ENCODE results near the gene TRMT10A.

The TRMT10A gene

DNA sequence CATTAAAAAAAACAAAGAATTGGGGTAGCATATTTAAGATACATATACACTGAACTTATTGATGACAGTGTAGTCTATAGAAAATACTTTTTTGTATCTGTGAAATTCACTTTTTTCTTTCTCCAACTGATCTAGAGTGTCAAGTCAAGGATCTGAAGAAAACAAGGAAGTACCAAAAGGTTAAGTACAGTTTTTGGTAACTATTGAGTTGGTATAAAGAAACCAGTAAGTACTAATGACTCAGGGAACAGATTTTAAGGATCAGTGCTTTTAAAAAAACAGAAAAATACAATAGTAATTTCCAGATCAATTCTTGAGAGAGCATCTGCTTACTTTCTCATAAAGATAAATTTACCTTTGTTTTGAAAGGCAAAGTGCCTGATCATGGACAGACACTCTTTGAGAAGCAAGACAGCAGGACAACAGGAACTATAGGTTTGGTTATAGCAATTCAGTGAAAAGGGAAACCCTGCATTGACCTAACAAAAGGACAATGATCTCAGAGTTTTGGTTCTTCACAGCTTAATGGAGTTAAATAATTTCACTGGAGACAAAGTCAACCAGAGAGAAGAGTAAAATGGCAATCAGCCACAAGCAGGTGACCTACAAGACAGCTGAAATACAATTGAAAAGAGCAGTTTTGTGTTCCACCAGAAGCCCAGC, 23.4 kb downstream of the TRMT10A start:
- H3K4me3 ChIP-seq (ENCODE audit: low read depth, low read length, poor library complexity, severe bottlenecking): no peak overlapping the region
- H3F3A ChIP-seq (ENCODE audit: insufficient read depth, low read length): no peaks in the 10 kb centered on the region
- TF ChIP-seq EZH2 (IDR thresholded peaks at IDR 0.05; ENCODE audit: borderline replicate concordance, low read length): no peak
- TF ChIP-seq, protein P1, sequence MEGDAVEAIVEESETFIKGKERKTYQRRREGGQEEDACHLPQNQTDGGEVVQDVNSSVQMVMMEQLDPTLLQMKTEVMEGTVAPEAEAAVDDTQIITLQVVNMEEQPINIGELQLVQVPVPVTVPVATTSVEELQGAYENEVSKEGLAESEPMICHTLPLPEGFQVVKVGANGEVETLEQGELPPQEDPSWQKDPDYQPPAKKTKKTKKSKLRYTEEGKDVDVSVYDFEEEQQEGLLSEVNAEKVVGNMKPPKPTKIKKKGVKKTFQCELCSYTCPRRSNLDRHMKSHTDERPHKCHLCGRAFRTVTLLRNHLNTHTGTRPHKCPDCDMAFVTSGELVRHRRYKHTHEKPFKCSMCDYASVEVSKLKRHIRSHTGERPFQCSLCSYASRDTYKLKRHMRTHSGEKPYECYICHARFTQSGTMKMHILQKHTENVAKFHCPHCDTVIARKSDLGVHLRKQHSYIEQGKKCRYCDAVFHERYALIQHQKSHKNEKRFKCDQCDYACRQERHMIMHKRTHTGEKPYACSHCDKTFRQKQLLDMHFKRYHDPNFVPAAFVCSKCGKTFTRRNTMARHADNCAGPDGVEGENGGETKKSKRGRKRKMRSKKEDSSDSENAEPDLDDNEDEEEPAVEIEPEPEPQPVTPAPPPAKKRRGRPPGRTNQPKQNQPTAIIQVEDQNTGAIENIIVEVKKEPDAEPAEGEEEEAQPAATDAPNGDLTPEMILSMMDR (IDR thresholded peaks at IDR 0.05; ENCODE audit: low read length): no peak
- no peaks in the 10 kb centered on the region for H3K9me3 ChIP-seq (ENCODE audit: low read length)
- no peaks in the 10 kb centered on the region for H3K4me1 ChIP-seq (ENCODE audit: insufficient read depth, low read length, severe bottlenecking)
- no peaks in the 10 kb centered on the region for H3K9me2 ChIP-seq (ENCODE audit: low read depth, low read length)
- H3K27me3 ChIP-seq (ENCODE audit: insufficient read depth, low read length): no peaks in the 10 kb centered on the region
- no peaks in the 10 kb centered on the region for H3K79me2 ChIP-seq (ENCODE audit: insufficient read depth, low read length)
- no peak overlapping the region for H3K9ac ChIP-seq (ENCODE audit: low read length)
- no peaks in the 10 kb centered on the region for H3K36me3 ChIP-seq (ENCODE audit: insufficient read depth, low read length)
- no peaks in the 10 kb centered on the region for H4K20me1 ChIP-seq (ENCODE audit: insufficient read depth, low read length)
- H3K4me2 ChIP-seq (ENCODE audit: low read length): no peak overlapping the region
- no peak overlapping the region for H2AFZ ChIP-seq (ENCODE audit: low read length)
- H3K27ac ChIP-seq (ENCODE audit: low read depth, low read length, poor library complexity, severe bottlenecking): no peak overlapping the region

DNA sequence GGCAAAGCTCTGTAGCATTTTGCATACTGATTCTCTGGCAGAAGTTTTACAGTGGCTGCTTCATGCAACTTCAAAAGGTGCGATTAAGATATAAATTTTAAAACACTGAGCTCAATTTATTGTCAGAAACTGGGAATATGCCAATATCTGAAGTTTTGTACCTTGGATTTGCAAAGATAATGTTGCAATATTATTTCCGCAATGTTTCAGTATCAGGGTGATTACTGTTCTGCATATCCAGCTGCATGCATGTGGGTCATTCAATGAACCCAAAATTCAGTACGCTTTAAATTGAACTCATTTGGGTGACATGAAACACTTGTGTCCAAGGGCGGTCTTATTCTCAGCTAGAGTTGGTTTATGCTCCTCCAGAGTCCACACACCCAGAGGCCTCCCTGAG, 26.2 kb downstream of the TRMT10A start:
- no peaks in the 10 kb centered on the region for H3K4me1 ChIP-seq (ENCODE audit: insufficient read depth, low read length, severe bottlenecking)
- no peaks in the 10 kb centered on the region for H3F3A ChIP-seq (ENCODE audit: insufficient read depth, low read length)
- H3K27me3 ChIP-seq (ENCODE audit: insufficient read depth, low read length): no peaks in the 10 kb centered on the region
- no peak for TF ChIP-seq EZH2 (IDR thresholded peaks at IDR 0.05; ENCODE audit: borderline replicate concordance, low read length)
- TF ChIP-seq, protein P1 (IDR thresholded peaks at IDR 0.05; ENCODE audit: low read length): no peak
- H3K9ac ChIP-seq (ENCODE audit: low read length): no peak overlapping the region
- H3K4me2 ChIP-seq (ENCODE audit: low read length): no peak overlapping the region
- no peaks in the 10 kb centered on the region for H3K9me3 ChIP-seq (ENCODE audit: low read length)
- H3K27ac ChIP-seq (ENCODE audit: low read depth, low read length, poor library complexity, severe bottlenecking): no peak overlapping the region
- H3K9me2 ChIP-seq (ENCODE audit: low read depth, low read length): no peaks in the 10 kb centered on the region
- H3K36me3 ChIP-seq (ENCODE audit: insufficient read depth, low read length): no peaks in the 10 kb centered on the region
- H3K4me3 ChIP-seq (ENCODE audit: low read depth, low read length, poor library complexity, severe bottlenecking): no peak overlapping the region
- no peaks in the 10 kb centered on the region for H4K20me1 ChIP-seq (ENCODE audit: insufficient read depth, low read length)
- no peaks in the 10 kb centered on the region for H3K79me2 ChIP-seq (ENCODE audit: insufficient read depth, low read length)
- no peak overlapping the region for H2AFZ ChIP-seq (ENCODE audit: low read length)

DNA sequence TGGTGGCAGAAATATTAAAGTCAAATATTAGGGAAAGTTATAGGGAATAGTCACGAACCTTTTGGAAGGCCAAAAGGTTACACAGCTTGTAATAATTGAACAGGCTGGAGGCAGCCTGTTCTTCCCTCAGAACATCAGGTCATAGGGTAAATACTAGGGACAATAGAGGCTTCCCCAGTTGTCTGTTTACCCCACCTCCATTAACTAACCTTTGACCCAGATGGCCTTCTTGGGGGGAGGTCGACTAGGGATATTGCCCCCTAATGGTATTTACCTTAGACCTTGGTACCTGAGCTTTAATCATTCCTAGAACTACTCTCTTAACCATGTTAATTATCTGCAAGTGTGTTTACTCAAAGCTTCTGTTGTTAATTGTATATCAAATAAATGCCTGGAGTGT, 27.0 kb downstream of the TRMT10A start:
- Histone ChIP-seq H3K36me3 (ENCODE audit: insufficient read depth, low read length) (no peaks in the 10 kb centered on the region), H3K9me2 (ENCODE audit: low read depth, low read length) (no peaks in the 10 kb centered on the region), H3F3A (ENCODE audit: insufficient read depth, low read length) (no peaks in the 10 kb centered on the region), H3K4me1 (ENCODE audit: insufficient read depth, low read length, severe bottlenecking) (no peaks in the 10 kb centered on the region), H3K27me3 (ENCODE audit: insufficient read depth, low read length) (no peaks in the 10 kb centered on the region), H3K4me3 (ENCODE audit: low read depth, low read length, poor library complexity, severe bottlenecking) (no peak overlapping the region), H3K27ac (ENCODE audit: low read depth, low read length, poor library complexity, severe bottlenecking) (no peak overlapping the region), H3K9me3 (ENCODE audit: low read length) (no peaks in the 10 kb centered on the region), H4K20me1 (ENCODE audit: insufficient read depth, low read length) (no peaks in the 10 kb centered on the region), H3K79me2 (ENCODE audit: insufficient read depth, low read length) (no peaks in the 10 kb centered on the region), H3K9ac (ENCODE audit: low read length) (no peak overlapping the region), H2AFZ (ENCODE audit: low read length) (no peak overlapping the region), H3K4me2 (ENCODE audit: low read length) (no peak overlapping the region)
- TF ChIP-seq, protein P1 (IDR thresholded peaks at IDR 0.05; ENCODE audit: low read length): no peak
- TF ChIP-seq EZH2 (IDR thresholded peaks at IDR 0.05; ENCODE audit: borderline replicate concordance, low read length): no peak
